ENCODE data around the gene HMCN2. TPM values are rescaled to one million over a fixed set of nuclear protein-coding genes. Genes with fewer than 3 reads are reported as not detected.

HMCN2 gene
- total RNA-seq, 2 donors from 2014 or later = 2.9 to 5.5 TPM

DNA sequence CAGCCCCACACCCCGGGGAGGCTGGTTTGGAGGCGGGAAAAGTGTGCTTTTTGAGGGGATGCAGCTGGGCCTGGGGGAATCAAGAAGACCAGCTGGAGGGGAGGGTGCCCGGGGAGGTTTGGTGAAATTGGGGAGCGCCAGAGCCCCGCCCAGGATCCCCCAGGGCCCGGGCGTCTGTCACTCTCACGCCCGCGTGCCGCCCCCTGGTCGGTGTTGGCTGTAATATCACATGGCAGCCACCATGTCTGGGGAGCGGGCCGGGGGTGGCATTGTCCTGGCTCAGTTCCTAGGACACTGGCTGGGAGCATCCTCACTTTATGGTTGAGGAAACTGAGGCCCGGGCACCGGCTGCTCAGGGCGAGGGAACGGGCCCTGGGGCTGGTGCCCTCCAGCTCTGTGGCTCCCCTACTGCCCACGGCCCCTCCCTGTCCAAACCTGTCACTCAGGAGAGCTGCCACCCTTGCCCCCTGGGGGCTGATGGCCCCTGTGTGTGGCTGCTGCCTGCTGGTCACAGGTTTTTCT, 206.7 kb downstream of the HMCN2 start:
- intact Hi-C loops (cut with DNase I) = no loop called here
- H3K4me3 ChIP-seq = no peak overlapping the region
- TF ChIP-seq POLR2AphosphoS5 (IDR thresholded peaks at IDR 0.05) (no peak), POLR2A (IDR thresholded peaks at IDR 0.05) (no peak)
- TF ChIP-seq, protein P1, sequence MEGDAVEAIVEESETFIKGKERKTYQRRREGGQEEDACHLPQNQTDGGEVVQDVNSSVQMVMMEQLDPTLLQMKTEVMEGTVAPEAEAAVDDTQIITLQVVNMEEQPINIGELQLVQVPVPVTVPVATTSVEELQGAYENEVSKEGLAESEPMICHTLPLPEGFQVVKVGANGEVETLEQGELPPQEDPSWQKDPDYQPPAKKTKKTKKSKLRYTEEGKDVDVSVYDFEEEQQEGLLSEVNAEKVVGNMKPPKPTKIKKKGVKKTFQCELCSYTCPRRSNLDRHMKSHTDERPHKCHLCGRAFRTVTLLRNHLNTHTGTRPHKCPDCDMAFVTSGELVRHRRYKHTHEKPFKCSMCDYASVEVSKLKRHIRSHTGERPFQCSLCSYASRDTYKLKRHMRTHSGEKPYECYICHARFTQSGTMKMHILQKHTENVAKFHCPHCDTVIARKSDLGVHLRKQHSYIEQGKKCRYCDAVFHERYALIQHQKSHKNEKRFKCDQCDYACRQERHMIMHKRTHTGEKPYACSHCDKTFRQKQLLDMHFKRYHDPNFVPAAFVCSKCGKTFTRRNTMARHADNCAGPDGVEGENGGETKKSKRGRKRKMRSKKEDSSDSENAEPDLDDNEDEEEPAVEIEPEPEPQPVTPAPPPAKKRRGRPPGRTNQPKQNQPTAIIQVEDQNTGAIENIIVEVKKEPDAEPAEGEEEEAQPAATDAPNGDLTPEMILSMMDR (IDR thresholded peaks at IDR 0.05) = no peak
- peaks cover 0 to 6% of the 10 kb centered on the region in 2 donors for H3K36me3 ChIP-seq
- H3K4me1 ChIP-seq (replicated peaks) = no peaks in the 10 kb centered on the region
- H3K27me3 ChIP-seq (replicated peaks; ENCODE audit: insufficient read depth) = no peaks in the 10 kb centered on the region
- H3K27ac ChIP-seq = no peak overlapping the region
- no peaks in the 10 kb centered on the region for H3K9me3 ChIP-seq
- DNase-seq (ENCODE audit: low spot score) = no peak
- WGBS = 85% methylated on average over 19 of the region's 19 CpGs

DNA sequence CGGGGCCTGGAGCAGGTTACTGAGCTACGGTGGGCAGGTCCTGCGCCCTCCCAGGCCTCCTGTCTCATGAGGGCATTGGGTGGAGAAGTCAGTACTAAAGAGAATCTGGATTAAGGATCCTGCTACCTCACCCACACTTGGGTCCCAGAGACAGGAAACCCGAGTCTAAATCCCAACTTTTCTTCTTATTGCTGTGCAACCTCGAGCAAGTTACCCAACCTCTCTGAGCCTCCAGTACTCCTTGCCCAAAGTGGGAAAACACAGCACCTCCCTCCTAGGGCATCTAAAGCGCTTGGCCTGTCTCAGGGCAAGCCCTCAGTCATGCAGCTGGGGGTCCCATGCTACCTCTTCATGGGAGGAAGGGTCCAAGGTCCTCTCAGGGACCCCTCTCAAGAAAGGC, 207.4 kb downstream of the HMCN2 start:
- Histone ChIP-seq H3K4me3 (no peak overlapping the region), H3K4me1 (replicated peaks) (no peaks in the 10 kb centered on the region), H3K9me3 (no peaks in the 10 kb centered on the region), H3K27ac (no peak overlapping the region), H3K36me3 (peaks cover 0 to 6% of the 10 kb centered on the region in 2 donors), H3K27me3 (replicated peaks; ENCODE audit: insufficient read depth) (no peaks in the 10 kb centered on the region)
- TF ChIP-seq, protein P1 (IDR thresholded peaks at IDR 0.05) = no peak
- no peak for TF ChIP-seq POLR2AphosphoS5 (IDR thresholded peaks at IDR 0.05)
- TF ChIP-seq POLR2A (IDR thresholded peaks at IDR 0.05) = no peak
- intact Hi-C loops (cut with DNase I) = no loop called here
- no peak for DNase-seq (ENCODE audit: low spot score)
- whole genome bisulfite sequencing = 94% methylated on average over 6 of the region's 6 CpGs

DNA sequence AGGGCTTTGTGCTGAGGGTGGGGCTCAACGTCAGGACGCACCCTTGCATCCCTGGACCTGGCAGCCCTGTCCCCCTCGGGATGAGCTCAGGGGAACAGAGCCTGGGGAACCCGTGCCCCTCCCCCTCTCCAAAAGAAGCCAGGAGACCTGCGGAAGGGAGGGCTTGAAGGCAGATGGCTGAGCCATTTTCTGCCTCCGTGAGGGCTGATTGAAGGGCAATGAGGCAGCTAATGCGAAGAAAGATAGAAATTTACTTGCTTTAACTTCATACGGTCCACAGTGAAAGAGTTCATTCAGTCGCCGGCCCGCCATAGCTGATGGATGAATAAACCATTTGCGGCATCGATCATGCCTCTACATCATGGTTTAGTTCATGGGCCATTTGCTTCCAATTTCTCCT, 208.0 kb downstream of the HMCN2 start:
- H3K4me1 ChIP-seq (replicated peaks) = no peaks in the 10 kb centered on the region
- intact Hi-C loops (cut with DNase I) = no loop called here
- H3K27me3 ChIP-seq (replicated peaks; ENCODE audit: insufficient read depth) = no peaks in the 10 kb centered on the region
- DNase-seq (ENCODE audit: low spot score) = no peak
- TF ChIP-seq POLR2A (IDR thresholded peaks at IDR 0.05) (no peak), POLR2AphosphoS5 (IDR thresholded peaks at IDR 0.05) (no peak)
- TF ChIP-seq, protein P1 (IDR thresholded peaks at IDR 0.05) = no peak
- peaks cover 0 to 6% of the 10 kb centered on the region in 2 donors for H3K36me3 ChIP-seq
- H3K27ac ChIP-seq = no peak overlapping the region
- H3K4me3 ChIP-seq = no peak overlapping the region
- H3K9me3 ChIP-seq = no peaks in the 10 kb centered on the region
- 63% methylated on average over 13 of the region's 13 CpGs for WGBS

DNA sequence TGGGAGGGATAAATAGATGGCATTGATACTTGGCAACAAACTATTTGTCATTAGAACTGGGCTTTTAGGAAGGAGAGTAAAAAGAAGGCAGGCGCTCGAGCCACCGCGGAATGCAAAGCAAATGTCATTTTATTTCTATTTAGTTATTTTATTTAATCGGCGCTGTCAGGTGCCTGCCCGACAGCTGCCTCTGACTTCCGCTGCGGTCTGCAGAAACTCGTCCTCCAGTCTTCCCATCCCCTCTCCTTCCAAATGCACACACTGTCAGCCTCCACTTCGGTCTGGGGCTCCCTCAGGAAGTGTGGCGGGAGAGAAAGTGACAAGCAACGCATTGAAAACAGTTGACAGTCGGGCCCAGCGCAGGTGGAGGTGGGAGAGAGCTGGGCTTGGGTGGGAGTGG, 208.5 kb downstream of the HMCN2 start:
- Histone ChIP-seq H3K36me3 (peaks cover 0 to 6% of the 10 kb centered on the region in 2 donors), H3K27ac (no peak overlapping the region), H3K4me1 (replicated peaks) (no peaks in the 10 kb centered on the region), H3K9me3 (no peaks in the 10 kb centered on the region), H3K4me3 (no peak overlapping the region), H3K27me3 (replicated peaks; ENCODE audit: insufficient read depth) (no peaks in the 10 kb centered on the region)
- 64% methylated on average over 15 of the region's 15 CpGs for WGBS
- DNase-seq (ENCODE audit: low spot score) = no peak
- TF ChIP-seq POLR2A (IDR thresholded peaks at IDR 0.05) (no peak), POLR2AphosphoS5 (IDR thresholded peaks at IDR 0.05) (no peak)
- TF ChIP-seq, protein P1 (IDR thresholded peaks at IDR 0.05) = no peak
- intact Hi-C loops (cut with DNase I) = no loop called here

DNA sequence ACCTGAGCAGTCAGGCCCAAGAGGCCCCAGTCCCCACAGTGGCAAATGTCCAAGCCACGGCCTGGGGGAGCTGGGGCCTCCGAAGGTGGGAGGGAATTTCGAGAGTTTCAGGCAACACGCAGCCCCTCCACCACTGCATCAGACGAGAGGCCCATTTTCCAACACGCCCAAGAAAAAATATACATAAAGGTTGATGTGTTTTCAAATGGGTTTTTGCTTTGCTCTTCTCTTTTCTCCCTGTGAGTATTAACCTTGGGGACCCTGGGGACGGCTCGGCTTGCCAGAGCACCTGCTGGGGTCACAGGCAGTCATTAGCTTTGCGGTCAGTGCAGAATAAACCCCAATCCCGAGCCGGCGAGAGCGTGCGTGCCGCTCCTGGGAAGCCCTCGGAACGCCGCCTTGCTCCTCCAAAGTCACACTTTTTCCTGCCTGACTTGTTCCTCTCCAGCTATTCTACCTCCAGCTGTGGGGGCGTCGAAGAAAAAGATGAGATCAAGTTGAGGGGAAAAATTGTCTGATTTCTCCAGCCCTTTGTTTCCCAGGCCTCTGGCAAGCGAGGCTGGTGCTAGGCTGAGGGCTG, 210.7 kb downstream of the HMCN2 start:
- Histone ChIP-seq H3K4me3 (no peak overlapping the region), H3K27me3 (replicated peaks; ENCODE audit: insufficient read depth) (no peaks in the 10 kb centered on the region), H3K9me3 (no peaks in the 10 kb centered on the region), H3K4me1 (replicated peaks) (no peaks in the 10 kb centered on the region), H3K27ac (no peak overlapping the region), H3K36me3 (no peaks in the 10 kb centered on the region)
- TF ChIP-seq POLR2A (IDR thresholded peaks at IDR 0.05) = no peak
- TF ChIP-seq, protein P1 (IDR thresholded peaks at IDR 0.05) = no peak
- TF ChIP-seq POLR2AphosphoS5 (IDR thresholded peaks at IDR 0.05) = no peak
- 85% methylated on average over 21 of the region's 21 CpGs for WGBS
- intact Hi-C loops (cut with DNase I) = no loop called here
- DNase-seq (ENCODE audit: low spot score) = no peak

Data from prostate gland (tissue), 2 donors.